Ishikawa (cell line): Measurements from ENCODE around the gene CEP55.

Source experiments
- CEBPB ChIP-seq: IDR thresholded peaks from 2 replicates; pipeline ENCODE4 v1.6.1; 2012
- CREB1 ChIP-seq: IDR thresholded peaks from 2 replicates; pipeline ENCODE4 v1.6.1; 2012; ENCODE audit warnings: low read depth
- EP300 ChIP-seq: IDR thresholded peaks from 2 replicates; pipeline ENCODE4 v1.6.1; 2012; ENCODE audit warnings: borderline replicate concordance
- FOXM1 ChIP-seq: IDR thresholded peaks from 2 replicates; pipeline ENCODE4 v1.6.1; 2012; ENCODE audit warnings: low read depth, borderline replicate concordance
- MAX ChIP-seq: IDR thresholded peaks from 2 replicates; pipeline ENCODE4 v1.6.1; 2012
- NFIC ChIP-seq: IDR thresholded peaks from 2 replicates; pipeline ENCODE4 v1.6.1; 2012
- RAD21 ChIP-seq: IDR thresholded peaks from 2 replicates; pipeline ENCODE4 v1.6.1; 2012; ENCODE audit warnings: low read depth
- REST ChIP-seq: IDR thresholded peaks from 2 replicates; pipeline ENCODE4 v1.6.1; 2012; ENCODE audit warnings: low read depth, mild to moderate bottlenecking
- TAF1 ChIP-seq: IDR thresholded peaks from 2 replicates; pipeline ENCODE4 v1.6.1; 2012; ENCODE audit warnings: low read depth, mild to moderate bottlenecking
- TCF12 ChIP-seq: IDR thresholded peaks from 2 replicates; pipeline ENCODE4 v1.6.1; 2012; ENCODE audit warnings: low read depth
- USF1 ChIP-seq: IDR thresholded peaks from 2 replicates; pipeline ENCODE4 v1.6.1; 2012
- YY1 ChIP-seq: IDR thresholded peaks from 2 replicates; pipeline ENCODE4 v1.6.1; 2012; ENCODE audit warnings: low read depth

- no peak for TF ChIP-seq MAX
- no peak for TF ChIP-seq REST
- TF ChIP-seq CREB1, result no peak
- no peak for TF ChIP-seq EP300
- no peak for TF ChIP-seq FOXM1
- no peak for TF ChIP-seq TAF1
- TF ChIP-seq CEBPB, result no peak
- TF ChIP-seq YY1, result no peak
- TF ChIP-seq TCF12, result no peak
- no peak for TF ChIP-seq RAD21
- no peak for TF ChIP-seq USF1
- TF ChIP-seq NFIC, result no peak
Observed at GRCh38 chr10:93553482-93554315, 57.3 kb downstream of the CEP55 start.
